ENCODE data around the gene COL15A1.

The COL15A1 gene

DNA sequence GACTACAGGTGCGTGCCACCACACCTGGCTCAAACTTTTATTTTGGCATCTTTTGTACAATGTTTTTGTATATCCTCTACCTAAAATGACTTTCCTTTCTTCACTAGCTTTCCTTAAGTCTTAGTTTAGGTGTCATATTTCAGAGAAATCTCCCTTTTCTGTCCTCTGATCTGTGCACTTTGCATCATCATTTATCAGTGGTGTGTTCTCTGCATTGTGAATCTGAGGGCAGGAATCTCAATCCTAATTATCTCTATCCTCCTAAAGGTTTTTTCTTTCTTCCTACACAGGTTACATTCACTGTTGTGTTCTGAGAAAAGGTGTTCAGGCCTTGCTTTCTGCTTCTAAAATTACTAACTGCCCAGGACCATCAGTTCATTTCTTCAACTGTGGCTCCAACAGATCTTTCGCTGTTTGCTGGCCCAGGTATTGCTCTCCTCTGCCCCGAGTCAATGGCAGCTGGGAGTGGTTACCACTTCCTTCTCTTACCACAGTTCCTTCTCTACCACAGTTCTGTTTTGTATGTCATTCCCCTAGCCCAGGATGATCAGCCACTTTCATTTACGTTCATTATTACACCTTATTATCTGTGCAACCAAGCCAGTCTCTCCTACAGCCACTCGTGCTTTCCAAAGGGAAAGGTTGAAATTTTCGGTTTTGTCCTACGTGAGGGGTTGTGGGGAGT lies 175.2 kb downstream of the COL15A1 start:
- H3K4me3 ChIP-seq (ENCODE audit: low read depth, low read length) = no peak overlapping the region
- in situ Hi-C loops (cut with HindIII; ENCODE audit: low sequenced_read_pairs) = loop anchor here (10.0 kb wide), 1 partner anchor 124 kb away; no protein-coding TSS in a partner anchor
- no peak for DNase-seq (ENCODE audit: low read depth)
- TF ChIP-seq, protein P1, sequence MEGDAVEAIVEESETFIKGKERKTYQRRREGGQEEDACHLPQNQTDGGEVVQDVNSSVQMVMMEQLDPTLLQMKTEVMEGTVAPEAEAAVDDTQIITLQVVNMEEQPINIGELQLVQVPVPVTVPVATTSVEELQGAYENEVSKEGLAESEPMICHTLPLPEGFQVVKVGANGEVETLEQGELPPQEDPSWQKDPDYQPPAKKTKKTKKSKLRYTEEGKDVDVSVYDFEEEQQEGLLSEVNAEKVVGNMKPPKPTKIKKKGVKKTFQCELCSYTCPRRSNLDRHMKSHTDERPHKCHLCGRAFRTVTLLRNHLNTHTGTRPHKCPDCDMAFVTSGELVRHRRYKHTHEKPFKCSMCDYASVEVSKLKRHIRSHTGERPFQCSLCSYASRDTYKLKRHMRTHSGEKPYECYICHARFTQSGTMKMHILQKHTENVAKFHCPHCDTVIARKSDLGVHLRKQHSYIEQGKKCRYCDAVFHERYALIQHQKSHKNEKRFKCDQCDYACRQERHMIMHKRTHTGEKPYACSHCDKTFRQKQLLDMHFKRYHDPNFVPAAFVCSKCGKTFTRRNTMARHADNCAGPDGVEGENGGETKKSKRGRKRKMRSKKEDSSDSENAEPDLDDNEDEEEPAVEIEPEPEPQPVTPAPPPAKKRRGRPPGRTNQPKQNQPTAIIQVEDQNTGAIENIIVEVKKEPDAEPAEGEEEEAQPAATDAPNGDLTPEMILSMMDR (IDR thresholded peaks at IDR 0.05; ENCODE audit: low read depth, low read length, missing control alignments) = no peak

DNA sequence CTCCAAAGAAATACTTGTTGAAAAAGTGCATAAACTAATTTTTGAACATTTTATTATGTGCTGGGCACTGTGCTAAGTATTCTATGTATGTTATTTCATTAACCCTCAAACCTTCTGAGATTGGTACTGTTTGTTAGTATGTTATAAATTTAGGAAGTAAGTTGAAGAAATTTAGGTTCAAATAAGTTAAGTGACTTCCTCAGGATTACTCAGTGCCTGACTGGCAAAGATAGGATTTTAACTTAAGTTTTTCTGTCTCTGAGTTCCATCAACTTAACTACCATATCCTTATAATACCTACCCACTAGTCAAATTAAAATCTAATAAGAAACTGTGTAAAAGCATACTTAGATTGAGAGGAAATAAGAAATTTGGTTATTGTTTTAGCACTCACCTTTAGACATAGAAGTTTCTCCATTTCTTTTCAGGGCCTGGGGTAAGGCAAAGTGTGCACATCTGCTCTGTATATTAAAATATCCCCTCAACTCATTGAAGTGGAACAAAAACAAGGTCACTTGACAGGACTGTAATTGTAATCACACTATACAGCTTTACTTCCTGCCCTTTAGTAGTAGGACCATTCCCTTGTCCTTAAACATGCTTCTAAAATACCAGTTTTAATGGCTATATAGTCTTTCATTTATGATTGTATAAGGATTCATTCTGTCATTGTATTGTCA lies 176.4 kb downstream of the COL15A1 start:
- TF ChIP-seq, protein P1 (IDR thresholded peaks at IDR 0.05; ENCODE audit: low read depth, low read length, missing control alignments) = no peak
- in situ Hi-C loops (cut with HindIII; ENCODE audit: low sequenced_read_pairs) = loop anchor here (10.0 kb wide), 1 partner anchor 125 kb away; no protein-coding TSS in a partner anchor
- no peak overlapping the region for H3K4me3 ChIP-seq (ENCODE audit: low read depth, low read length)
- no peak for DNase-seq (ENCODE audit: low read depth)
